ENCODE results near the gene PCSK6. TPM values are rescaled to one million over a fixed set of nuclear protein-coding genes. Genes with fewer than 3 reads are reported as not detected.

Gene PCSK6
- total and polyA plus RNA-seq, 2 of the 8 experiments (the other 6 are each of a cell fraction or from before 2014, with no cell fraction given), result 1.9 to 4.0 TPM

DNA sequence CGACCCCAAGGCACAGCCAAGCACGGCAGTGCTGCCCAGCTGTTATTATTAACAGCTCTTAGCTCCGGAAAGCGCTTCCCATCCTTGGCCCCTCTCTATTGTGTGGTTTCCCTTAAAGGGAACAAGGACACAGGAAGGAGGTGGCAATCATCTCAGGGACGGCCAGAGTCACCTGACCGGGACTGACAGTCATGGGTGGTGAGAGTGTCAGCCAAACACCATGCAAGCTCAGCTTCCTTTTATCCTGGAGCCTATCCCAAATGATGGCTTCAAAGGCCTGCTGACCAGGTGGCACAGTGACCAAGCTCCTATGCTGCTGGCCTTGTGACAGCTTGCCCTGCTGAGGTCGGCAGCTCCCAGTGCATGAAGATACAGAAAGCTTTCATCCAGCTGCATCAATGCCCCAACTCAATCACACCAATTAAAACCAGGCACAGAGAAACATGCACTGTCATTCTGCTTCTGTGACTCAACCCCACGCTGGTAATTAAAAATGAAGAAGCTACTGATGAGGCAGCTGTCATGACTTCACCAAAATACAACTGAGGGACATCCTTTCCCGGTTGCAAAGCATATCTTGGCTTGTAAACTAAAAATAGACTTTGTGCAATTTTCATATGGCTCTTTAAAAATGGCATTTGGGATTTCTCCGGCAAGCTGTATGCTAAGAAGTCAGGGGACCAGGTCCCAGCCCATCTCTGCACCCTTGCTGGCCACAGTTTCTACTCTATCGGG is 34.0 kb downstream of the PCSK6 start:
- no peak for TF ChIP-seq MAFK (IDR thresholded peaks at IDR 0.05; ENCODE audit: low read depth, low read length)
- TF ChIP-seq TAF7 (optimal IDR thresholded peaks at IDR 0.05; ENCODE audit: borderline replicate concordance, low read depth, low read length), result no peak
- TF ChIP-seq EZH2 (IDR thresholded peaks at IDR 0.05; ENCODE audit: low read depth, low read length, severe bottlenecking), result no peak
- TF ChIP-seq GABPA (IDR thresholded peaks at IDR 0.05; ENCODE audit: borderline replicate concordance, insufficient read depth, low read length), result no peak
- TF ChIP-seq BRCA1 (IDR thresholded peaks at IDR 0.05; ENCODE audit: low read depth, low read length), result no peak
- Histone ChIP-seq H3K4me1 (replicated peaks in 1 of 4; ENCODE audit: control insufficient read depth in 3 of 4, insufficient read depth in 4 of 4, low read length in 3 of 4) (peaks cover 0 to 10% (median 1%) of the 10 kb centered on the region in 4 experiments; a peak in 3 of 7 replicates), H3K4me3 (ENCODE audit: extremely low read depth in 1 of 4, insufficient read depth in 2 of 4, low read depth in 3 of 4, low read length in 4 of 4) (no peak overlapping the region), H3K9ac (replicated peaks in 1 of 4; ENCODE audit: extremely low read depth in 1 of 4, low read depth in 3 of 4, low read length in 3 of 4) (no peak overlapping the region), H2BK5ac (ENCODE audit: low read depth, low read length) (no peak overlapping the region), H4K20me1 (replicated peaks in 1 of 2; ENCODE audit: control insufficient read depth in 1 of 2, insufficient read depth in 2 of 2, low read length in 2 of 2) (no peaks in the 10 kb centered on the region), H4K8ac (ENCODE audit: extremely low read depth, insufficient read depth, low read length) (no peak overlapping the region), H3K23me2 (ENCODE audit: low read depth, low read length) (no peaks in the 10 kb centered on the region), H3K18ac (ENCODE audit: extremely low read depth, low read length) (no peak overlapping the region), H3K27ac (ENCODE audit: low read depth, low read length) (no peak overlapping the region), H3K14ac (ENCODE audit: insufficient read length) (no peak overlapping the region), H2BK12ac (ENCODE audit: low read depth, low read length) (no peak overlapping the region), H2BK120ac (replicated peaks; ENCODE audit: low read depth, low read length) (no peak overlapping the region), H4K91ac (replicated peaks; ENCODE audit: insufficient read length, low read length) (no peak overlapping the region), H2AK5ac (ENCODE audit: low read depth, low read length) (no peak overlapping the region), H2BK15ac (ENCODE audit: low read length) (no peak overlapping the region), H3K23ac (ENCODE audit: insufficient read length) (no peak overlapping the region), H3K36me3 (ENCODE audit: control insufficient read depth in 2 of 4, insufficient read depth in 4 of 4, low read length in 3 of 4) (no peaks in the 10 kb centered on the region), H3K79me1 (ENCODE audit: low read depth, low read length) (no peaks in the 10 kb centered on the region), H3K4me2 (ENCODE audit: insufficient read depth in 1 of 2, low read depth in 2 of 2, low read length in 2 of 2) (no peak overlapping the region), H3K9me3 (ENCODE audit: insufficient read depth in 2 of 2, low read depth in 1 of 2, low read length in 1 of 2) (no peaks in the 10 kb centered on the region), H4K5ac (ENCODE audit: insufficient read length, low read depth, low read length) (no peak overlapping the region), H2AFZ (ENCODE audit: low read length) (no peak overlapping the region), H3K79me2 (ENCODE audit: control insufficient read depth in 1 of 2, insufficient read depth in 2 of 2, low read length in 2 of 2) (no peaks in the 10 kb centered on the region), H3K4ac (replicated peaks; ENCODE audit: insufficient read length, low read depth, low read length) (no peak overlapping the region), H2BK20ac (ENCODE audit: low read length) (no peak overlapping the region), H3K56ac (replicated peaks; ENCODE audit: insufficient read length, low read depth, low read length) (no peak overlapping the region), H3K27me3 (replicated peaks in 1 of 4; ENCODE audit: control insufficient read depth in 3 of 4, extremely low read depth in 1 of 4, insufficient read depth in 3 of 4, low read length in 3 of 4) (no peaks in the 10 kb centered on the region)
- FAIRE-seq, result no peak
- POLR2A ChIA-PET (ENCODE audit: partially characterized antibody), result interaction anchor here (1.1 kb wide), 1 partner anchor 28 kb away, joined by 3 read pairs; no protein-coding TSS in a partner anchor
- CTCF ChIA-PET (ENCODE audit: partially characterized antibody), result interaction anchor here (1.2 kb wide), 1 partner anchor 200 kb away, joined by 4 read pairs; no protein-coding TSS in a partner anchor
- WGBS, 2 experiments (ENCODE audit: extremely low coverage in 1 of 2, insufficient coverage in 1 of 2, insufficient read length in 1 of 2, insufficient replicate concordance in 2 of 2, low coverage in 1 of 2, low lambda C conversion rate in 2 of 2, missing lambda C conversion rate in 1 of 2), result 90% methylated on average over 11 of the region's 11 CpGs; no CpG with 5 or more reads in 1 of the 2 experiments
- DNase-seq (ENCODE audit: low read depth in 1 of 2, low spot score in 2 of 2), result no peak

Measured in H1 (cell line).